ENCODE measurements around the gene CDKAL1.

- TF ChIP-seq ESRRA (IDR thresholded peaks at IDR 0.05; ENCODE audit: borderline replicate concordance, low read depth) (no peak), GTF3C2 (IDR thresholded peaks at IDR 0.05; ENCODE audit: borderline replicate concordance, extremely low read depth, insufficient read length) (no peak), MXD1 (CRISPR knock-in tag; IDR thresholded peaks at IDR 0.05; ENCODE audit: borderline replicate concordance, poor library complexity, severe bottlenecking) (no peak), MTF1 (CRISPR knock-in tag; IDR thresholded peaks at IDR 0.05; ENCODE audit: borderline replicate concordance) (no peak), CTCF (IDR thresholded peaks at IDR 0.05 in 2 of 3, conservative IDR thresholded peaks at IDR 0.05 in 1 of 3; ENCODE audit: insufficient read depth in 2 of 3, low read depth in 1 of 3, low read length in 3 of 3) (no peak; a peak in 1 of 6 replicates), HDAC6 (IDR thresholded peaks at IDR 0.05; ENCODE audit: low read depth, low read length) (no peak), ZNF354B (CRISPR knock-in tag; IDR thresholded peaks at IDR 0.05) (no peak), MAZ (CRISPR knock-in tag; conservative IDR thresholded peaks at IDR 0.05 in 1 of 2, IDR thresholded peaks at IDR 0.05 in 1 of 2) (no peak), SMC3 (conservative IDR thresholded peaks at IDR 0.05; ENCODE audit: insufficient read depth, low read depth, low read length) (no peak), SMAD1 (IDR thresholded peaks at IDR 0.05; ENCODE audit: low read depth, low read length, partially characterized antibody) (no peak), ZSCAN29 (IDR thresholded peaks at IDR 0.05) (no peak), HNRNPUL1 (IDR thresholded peaks at IDR 0.05; ENCODE audit: low read length) (no peak), ZBTB33 (CRISPR knock-in tag; IDR thresholded peaks at IDR 0.05) (no peak), GABPA (tag; conservative IDR thresholded peaks at IDR 0.05; ENCODE audit: low read depth) (no peak)
Measured at GRCh38 chr6:20946022-20946421, 411.8 kb downstream of the CDKAL1 start.

Data from K562 (cell line).